SK-N-DZ (cell line): ENCODE data around the gene HYAL3.
"Not testable (repeated sequence)": the region's sequence is repeated elsewhere in the genome, so short reads cannot be mapped to it uniquely, and the experiment has no call there.

Source experiments
- DNase-seq: peaks from one replicate; pipeline ENCODE4 v3.0.0-alpha.2; 2015; ENCODE audit warnings: low spot score

Gene HYAL3

GRCh38 chr3:50292159-50293078, 6.8 kb downstream of the HYAL3 start, which contains the start of gene IFRD2:
Gene IFRD2, minus strand, starts transcription at chr3:50292429. Its CDS starts 155 bp downstream, at chr3:50292274.
- peak; percentile 96 for DNase-seq

GRCh38 chr3:50290161-50290641, 9.0 kb downstream of the HYAL3 start:
- no peak for DNase-seq

GRCh38 chr3:50289130-50289529, 10.1 kb downstream of the HYAL3 start:
- no peak for DNase-seq

- DNase-seq: no peak
Observed at GRCh38 chr3:50288387-50289007, 10.7 kb downstream of the HYAL3 start.

GRCh38 chr3:50287262-50287661, 11.9 kb downstream of the HYAL3 start:
- DNase-seq: no peak

- no peak for DNase-seq
Observed at GRCh38 chr3:50286322-50287227, 12.6 kb downstream of the HYAL3 start.

GRCh38 chr3:50284121-50284520, 15.1 kb downstream of the HYAL3 start:
- DNase-seq: not testable (repeated sequence)

- no peak for DNase-seq
Observed at GRCh38 chr3:50279255-50280016, 19.8 kb downstream of the HYAL3 start.

GRCh38 chr3:50278880-50279224, 20.4 kb downstream of the HYAL3 start, which contains the start of gene LSMEM2:
Gene LSMEM2, plus strand, starts transcription at chr3:50279087. Its CDS starts 27 bp downstream, at chr3:50279114.
- no peak for DNase-seq

- no peak for DNase-seq
Observed at GRCh38 chr3:50278123-50278879, 20.9 kb downstream of the HYAL3 start.

- no peak for DNase-seq
Observed at GRCh38 chr3:50276762-50277101, 22.5 kb downstream of the HYAL3 start.

- no peak for DNase-seq
Observed at GRCh38 chr3:50275996-50276761, 23.0 kb downstream of the HYAL3 start.

GRCh38 chr3:50275141-50275995, 23.8 kb downstream of the HYAL3 start:
- no peak for DNase-seq

GRCh38 chr3:50274371-50275104, 24.7 kb downstream of the HYAL3 start:
- DNase-seq: peak; percentile 60

- DNase-seq: no peak
Observed at GRCh38 chr3:50273689-50274065, 25.5 kb downstream of the HYAL3 start.

- DNase-seq: peak; percentile 68
Observed at GRCh38 chr3:50272911-50273688, 26.1 kb downstream of the HYAL3 start.

GRCh38 chr3:50272538-50272910, 26.7 kb downstream of the HYAL3 start:
- not testable (repeated sequence) for DNase-seq
